GM15510 (cell line): ENCODE results near the gene TKTL2.

Experiments used
- POLR2A ChIP-seq: IDR thresholded peaks from 3 replicates; pipeline ENCODE4 v1.6.1; 2011; ENCODE audit warnings: borderline replicate concordance; ENCODE audit not compliant: insufficient read length; ENCODE audit errors: extremely low read depth

TKTL2 gene, protein sequence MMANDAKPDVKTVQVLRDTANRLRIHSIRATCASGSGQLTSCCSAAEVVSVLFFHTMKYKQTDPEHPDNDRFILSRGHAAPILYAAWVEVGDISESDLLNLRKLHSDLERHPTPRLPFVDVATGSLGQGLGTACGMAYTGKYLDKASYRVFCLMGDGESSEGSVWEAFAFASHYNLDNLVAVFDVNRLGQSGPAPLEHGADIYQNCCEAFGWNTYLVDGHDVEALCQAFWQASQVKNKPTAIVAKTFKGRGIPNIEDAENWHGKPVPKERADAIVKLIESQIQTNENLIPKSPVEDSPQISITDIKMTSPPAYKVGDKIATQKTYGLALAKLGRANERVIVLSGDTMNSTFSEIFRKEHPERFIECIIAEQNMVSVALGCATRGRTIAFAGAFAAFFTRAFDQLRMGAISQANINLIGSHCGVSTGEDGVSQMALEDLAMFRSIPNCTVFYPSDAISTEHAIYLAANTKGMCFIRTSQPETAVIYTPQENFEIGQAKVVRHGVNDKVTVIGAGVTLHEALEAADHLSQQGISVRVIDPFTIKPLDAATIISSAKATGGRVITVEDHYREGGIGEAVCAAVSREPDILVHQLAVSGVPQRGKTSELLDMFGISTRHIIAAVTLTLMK

DNA sequence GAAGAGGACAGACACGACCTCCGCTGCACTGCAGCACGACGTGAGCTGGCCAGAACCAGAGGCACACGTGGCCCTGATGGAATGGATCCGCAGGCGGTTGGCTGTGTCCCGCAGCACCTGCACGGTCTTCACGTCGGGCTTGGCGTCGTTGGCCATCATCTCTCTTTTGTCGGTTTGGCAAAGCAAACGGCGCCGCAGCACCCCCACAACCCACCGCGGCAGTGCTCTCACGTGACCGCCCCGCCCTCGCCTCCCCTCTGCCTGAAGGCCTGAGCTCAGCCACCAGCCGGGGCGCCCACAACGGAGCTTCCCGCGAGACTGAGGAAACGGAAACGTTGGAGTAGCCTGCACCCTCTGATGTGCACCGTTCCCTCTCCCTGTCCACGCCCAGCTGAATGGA lies at the start of gene TKTL2:
Gene TKTL2, minus strand, starts transcription at position 179 of the 400 bp plus-strand sequence. Its CDS starts 20 bp downstream, at position 159.
- TF ChIP-seq POLR2A = no peak

DNA sequence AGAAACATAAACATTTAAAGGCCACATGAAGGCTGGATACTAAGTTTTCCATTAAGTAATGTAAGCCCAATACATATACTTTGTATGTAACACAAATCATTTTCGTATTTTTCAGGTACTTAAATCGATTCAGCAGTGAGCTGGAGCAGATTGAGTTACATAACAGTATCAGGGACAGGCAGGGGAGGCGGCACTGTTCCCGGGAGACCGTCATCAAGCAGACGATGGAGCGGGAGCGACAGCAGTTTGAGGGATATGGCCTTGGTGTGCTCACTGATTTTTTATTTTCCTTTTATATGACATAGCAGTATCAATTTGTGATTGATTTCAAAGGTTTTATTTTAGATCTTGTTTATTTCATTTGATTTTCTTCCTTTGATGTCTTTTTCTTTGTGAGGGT lies 41.6 kb upstream of the TKTL2 start:
- TF ChIP-seq POLR2A = no peak

DNA sequence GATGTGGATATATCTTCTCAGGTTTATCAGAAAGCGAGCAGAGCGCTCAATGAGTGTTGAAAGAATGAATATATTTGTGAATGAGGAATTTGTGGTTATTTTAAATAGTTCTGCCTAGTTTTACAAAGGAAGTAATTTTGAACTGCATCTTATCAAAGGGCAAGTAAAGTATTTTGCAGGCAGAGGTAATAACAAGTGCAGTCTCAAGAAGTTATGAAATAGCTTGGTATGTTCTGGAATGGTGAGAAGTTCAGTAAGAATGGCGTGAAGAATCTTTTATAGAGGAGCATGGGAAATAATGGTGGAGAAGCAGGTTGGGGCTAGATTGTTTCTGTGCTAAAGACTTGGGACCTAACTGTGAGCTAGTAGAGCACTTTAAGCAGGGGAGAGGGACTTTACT lies 31.8 kb upstream of the TKTL2 start:
- TF ChIP-seq POLR2A = no peak

DNA sequence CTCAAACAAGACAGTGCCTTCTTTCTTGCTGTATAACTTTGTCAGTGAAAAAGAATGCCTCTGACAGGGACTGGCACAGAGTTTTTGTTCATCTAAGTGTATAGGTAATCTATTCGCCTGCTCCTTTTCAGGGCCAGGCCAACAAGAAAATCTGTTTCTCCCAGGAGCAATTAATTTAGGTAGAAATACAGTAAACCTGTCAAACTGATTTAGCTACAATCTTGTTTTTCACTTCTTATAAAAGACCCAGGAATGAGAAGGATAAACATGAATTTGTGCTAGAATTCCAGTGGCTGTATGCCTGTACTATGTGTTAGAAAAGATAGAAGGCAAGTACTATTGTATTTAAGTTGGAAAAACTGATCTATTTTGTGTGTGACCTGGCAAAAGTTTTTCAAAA lies 27.0 kb upstream of the TKTL2 start:
- no peak for TF ChIP-seq POLR2A

DNA sequence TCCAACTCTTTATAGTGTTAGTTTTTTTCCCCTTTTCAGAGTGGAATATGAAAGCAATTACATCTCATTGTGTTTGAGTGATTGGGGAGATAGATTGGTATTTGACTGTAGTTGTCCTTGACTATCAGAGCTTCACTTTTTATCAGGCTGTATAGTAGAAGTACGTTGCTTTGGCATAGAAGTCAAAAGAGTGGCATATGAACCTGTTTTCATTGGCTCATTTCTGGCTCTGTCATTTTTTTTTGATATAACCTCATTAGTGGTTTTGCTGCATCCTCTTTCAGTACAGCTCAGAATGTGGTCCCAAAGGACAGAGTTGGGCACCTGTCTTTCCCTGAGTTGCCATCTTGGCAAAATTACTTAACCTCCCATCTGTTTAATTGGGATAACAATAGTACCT lies 22.3 kb upstream of the TKTL2 start:
- no peak for TF ChIP-seq POLR2A

DNA sequence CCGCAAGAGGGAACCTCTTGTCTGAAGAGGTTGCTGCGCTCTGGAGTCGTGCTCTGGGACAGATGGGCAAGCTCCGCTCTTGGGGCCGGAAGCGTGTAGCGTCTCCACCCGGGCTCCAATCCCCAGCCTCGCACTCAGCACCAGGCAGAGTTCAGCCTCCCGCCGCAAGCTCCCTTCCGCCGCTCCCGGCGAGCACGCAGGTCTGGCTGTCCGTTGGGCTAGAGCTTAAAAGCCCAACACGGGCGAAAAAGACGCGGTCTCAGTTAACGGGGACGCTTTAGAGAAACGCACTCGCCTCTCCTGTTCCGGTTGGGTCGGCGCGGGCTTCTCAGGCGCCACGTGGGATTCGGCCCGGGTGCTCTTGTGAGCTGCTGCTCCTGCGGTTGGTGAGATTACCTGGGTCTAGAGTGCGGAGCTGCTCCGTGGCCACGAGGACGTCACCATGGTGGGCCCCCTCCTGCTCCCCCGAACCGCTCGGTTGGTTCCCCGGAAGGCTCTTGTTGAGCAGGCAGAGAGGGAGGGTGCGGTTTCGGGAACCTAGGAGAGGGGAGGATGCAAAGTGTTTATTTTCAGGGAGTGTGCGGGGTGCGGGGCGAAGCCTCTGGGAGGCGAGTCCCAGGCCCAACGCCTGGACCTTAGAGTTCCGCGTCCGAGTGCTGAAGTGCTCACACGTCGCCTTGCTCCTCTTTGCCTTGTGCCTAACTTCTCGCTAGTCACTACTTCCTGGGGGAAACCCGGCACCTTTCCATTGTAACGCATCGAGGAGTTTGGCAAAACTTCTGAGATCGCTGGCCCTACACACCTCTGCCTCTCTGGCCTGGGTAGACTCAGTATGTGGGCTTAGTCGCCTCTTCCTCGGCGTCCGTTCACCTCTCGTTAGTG lies 21.0 kb upstream of the TKTL2 start, which contains the start of gene TMA16:
Gene TMA16, plus strand, starts transcription at position 331 of the 882 bp plus-strand sequence. Its CDS starts 112 bp downstream, at position 443.
- TF ChIP-seq POLR2A = peak; percentile 85

DNA sequence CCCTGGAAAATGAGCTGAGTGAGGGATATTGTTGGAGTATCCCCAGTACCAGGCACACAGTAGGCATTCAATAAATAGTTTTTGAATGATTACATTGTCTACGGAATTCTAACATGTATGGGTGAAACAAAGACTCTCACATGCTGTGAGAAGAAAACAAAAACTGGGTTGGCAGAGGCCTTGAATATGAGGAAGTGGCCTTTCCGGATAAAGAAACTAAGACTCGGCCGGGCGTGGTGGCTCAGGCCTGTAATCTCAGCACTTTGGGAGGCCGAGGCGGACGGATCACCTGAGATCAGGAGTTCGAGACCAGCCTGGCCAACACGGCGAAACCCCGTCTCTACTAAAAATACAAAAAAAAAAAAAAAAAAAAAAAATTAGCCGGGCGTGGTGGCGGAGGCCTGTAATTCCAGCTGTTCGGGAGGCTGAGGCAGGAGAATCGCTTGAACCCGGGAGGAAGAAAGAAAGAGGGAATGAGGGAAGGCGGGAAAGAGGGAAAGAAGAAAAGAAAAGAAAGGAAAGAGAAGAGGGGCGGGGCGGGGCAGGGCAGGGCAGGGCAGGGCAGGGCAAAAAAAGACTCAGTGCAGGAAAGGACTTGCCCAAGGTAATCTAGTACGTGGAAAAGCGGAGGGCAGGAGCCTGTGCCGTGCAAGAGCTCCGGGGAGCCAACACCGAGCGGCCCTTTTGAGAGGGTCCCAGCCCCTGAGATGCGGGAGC lies 20.2 kb upstream of the TKTL2 start:
- TF ChIP-seq POLR2A = no peak

DNA sequence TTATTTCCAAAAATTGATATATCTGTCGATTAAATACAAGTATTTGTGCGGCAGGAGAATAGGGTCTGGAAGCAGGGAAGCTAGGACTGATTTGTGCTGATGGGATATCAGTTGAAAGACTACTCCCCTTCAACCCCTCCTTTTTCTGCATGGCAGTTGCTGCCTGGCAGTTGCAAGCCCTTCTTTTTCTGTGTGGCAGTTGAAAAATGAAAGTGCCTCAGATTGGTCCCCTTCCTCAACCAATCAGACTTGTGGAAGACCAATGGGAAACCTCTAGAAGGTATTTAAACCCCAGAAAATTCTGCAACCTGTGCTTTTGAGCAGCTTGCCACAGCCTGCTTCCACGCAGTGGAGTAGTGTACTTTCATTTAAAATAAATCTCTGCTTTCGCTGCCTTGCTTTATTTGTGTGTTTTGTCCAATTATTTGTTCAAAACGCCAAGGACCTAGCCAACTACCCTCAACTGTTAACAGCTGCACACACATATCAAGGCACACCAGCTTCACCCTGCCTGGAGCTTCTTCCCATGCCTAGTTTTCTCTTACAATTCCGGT lies 19.5 kb upstream of the TKTL2 start:
- no peak for TF ChIP-seq POLR2A

DNA sequence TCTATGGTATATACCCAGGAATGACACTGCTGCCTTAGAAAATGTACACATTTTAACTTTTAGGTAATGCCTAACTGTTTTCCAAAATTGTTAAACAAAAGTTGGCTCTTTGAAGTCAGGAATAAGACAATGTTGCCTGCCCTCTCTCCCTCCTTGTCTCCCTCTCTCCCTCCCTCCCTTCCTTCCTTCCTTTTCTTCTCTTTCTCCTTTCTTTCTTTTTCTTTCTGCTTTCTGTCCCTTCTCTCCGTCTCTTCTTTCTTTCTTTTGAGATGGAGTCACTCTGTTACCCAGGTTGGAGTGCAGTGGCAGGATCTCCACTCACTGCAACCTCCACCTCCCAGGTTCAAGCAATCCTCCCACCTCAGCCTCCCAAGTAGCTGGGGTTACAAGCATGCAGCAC lies 16.4 kb upstream of the TKTL2 start:
- TF ChIP-seq POLR2A = no peak

DNA sequence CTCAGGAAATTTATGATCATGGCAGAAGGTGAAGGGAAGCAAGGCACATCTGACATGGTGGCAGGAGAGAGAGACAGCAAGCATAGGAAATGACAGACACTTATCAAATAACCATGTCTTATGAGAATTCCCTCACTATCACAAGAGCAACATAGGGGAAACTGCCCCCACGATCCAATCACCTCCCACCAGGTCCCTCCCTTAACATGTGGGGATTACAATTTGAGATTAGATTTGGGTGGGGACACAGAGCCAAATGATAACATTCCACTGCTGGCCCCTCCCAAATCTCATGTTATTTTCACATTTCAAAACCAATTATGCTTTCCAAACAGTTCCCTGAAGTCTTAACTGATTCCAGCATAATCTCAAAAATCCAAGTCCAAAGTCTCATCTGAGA lies 12.8 kb upstream of the TKTL2 start:
- TF ChIP-seq POLR2A = no peak

DNA sequence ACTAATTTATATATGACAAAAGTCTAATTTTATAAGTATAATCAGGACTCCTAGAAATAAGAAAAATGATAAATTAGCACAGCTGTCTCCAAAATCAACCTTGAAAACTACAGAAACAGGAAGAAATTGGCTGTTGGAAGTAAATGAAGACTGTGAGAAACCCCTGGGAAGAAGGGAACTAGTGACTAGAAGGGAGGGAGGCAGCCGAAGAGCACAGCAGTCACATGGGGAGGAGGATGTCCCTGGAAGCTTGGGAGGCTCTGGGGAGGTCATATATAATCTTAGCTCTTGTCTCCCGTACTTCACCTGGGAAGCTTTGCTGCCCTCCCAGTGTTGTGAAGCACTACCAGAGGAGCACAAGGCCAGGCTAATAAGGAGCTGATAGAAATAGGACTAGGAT lies 12.0 kb upstream of the TKTL2 start:
- no peak for TF ChIP-seq POLR2A

DNA sequence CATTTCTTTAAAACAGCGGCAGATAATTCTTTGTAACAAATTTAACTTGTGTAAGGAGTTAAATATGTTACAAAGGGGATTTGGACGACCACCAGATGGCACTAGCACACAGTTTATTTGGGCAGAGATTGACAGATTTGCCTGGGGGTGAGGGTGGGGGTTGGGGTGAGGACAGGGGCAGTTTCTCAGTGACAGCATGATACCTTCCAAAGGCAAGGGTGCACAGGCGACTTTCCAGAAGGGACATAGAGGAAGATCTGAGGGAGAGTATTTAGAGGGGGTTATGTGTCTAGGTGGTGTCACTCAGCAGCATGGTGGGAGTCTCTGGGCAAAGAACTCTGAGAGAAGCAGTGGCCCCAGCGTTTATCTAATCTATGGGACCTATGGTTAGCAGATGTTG lies 11.4 kb upstream of the TKTL2 start:
- TF ChIP-seq POLR2A = no peak

DNA sequence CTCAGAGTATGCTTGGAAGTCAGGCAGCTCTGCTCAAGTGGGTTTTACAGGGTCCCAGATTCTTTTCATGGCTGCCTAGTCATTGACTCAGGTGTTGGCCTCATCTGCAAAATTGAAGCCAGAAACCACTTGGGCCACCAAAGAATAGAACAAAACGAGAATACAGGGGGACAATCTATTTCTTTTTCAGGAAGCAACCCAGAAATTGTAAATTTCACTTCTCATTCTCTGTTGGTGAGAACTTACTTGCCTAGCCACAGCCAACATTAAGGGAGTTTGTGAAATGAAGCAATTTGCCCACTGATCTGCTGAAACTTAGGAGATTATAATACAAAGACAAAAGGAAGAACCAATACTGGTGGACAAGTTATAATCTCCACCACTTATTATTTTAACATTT lies 8.6 kb upstream of the TKTL2 start:
- no peak for TF ChIP-seq POLR2A

DNA sequence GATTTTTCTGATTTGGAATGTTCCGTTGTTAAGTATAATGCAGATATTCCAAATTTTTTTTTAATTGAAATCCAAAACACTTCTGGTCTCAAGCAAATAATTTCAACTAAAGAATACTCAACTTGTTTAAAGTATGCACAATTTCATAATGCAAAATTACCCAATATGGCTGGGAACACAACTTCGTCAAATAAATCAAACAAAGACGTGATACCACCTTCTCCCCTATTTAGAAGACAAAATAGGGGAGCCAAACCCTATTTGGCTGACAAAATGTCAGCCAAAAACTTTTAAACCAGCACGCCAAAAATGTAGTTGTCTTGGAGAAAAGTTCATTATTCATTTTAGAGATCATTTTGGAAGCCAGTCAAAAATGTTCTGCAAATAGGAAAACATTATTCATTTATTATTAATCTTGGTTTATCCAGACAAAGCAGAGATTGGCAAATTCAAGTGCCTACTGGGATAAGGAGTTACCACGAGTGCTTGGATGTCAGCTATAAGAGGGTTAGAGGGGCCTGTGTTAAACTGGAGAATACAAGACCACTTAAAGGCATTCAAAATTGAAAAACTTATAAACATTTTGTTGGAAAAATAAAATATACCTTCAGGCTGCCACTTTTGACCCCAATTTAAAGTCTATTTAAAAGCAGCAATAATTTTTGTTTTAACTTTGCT lies 3.3 kb upstream of the TKTL2 start:
- TF ChIP-seq POLR2A = no peak
